HK-2 (cell line): ENCODE data around the gene TTC16.
"Not testable (repeated sequence)": the region's sequence is repeated elsewhere in the genome, so short reads cannot be mapped to it uniquely, and the experiment has no call there.

Source experiments
- DNase-seq: peaks from one replicate; pipeline ENCODE4 v3.0.0-alpha.2; 2018; ENCODE audit not compliant: unreplicated experiment

Gene TTC16

DNA sequence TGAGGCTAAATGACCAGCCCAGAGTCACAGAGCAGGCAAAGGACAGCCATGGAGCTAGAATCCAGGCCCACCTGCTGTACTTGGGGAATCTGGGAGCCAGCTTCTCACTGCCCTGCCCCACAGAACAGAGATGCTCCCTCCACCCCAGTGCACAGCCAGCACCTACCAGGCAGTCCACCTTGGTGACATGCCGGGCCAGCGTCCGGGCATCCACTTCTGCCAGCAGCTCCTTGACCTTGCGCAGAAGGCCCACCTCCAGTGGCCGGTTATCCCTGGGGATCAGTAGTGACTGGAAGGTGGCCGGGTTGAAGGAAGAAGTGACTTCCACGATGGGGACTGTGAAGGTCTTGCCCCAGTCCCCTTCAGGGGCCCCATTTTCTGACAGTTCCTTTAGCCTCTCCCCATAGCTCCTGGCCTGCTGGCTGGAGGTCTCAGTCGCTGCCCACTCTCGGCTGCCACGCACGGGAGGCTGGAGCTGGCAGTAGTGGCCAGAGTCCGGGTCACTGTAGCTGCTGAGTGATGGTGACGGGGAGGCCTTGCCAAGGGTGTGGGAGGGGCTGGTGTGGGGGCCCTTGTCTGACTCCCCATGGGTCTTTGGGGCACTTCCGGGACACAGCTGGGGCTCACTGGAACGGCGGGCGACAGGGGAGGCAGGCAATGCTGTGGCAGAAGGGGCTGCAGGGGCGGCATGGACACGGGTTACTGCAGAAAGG is 28.7 kb downstream of the TTC16 start:
- no peak for DNase-seq

DNA sequence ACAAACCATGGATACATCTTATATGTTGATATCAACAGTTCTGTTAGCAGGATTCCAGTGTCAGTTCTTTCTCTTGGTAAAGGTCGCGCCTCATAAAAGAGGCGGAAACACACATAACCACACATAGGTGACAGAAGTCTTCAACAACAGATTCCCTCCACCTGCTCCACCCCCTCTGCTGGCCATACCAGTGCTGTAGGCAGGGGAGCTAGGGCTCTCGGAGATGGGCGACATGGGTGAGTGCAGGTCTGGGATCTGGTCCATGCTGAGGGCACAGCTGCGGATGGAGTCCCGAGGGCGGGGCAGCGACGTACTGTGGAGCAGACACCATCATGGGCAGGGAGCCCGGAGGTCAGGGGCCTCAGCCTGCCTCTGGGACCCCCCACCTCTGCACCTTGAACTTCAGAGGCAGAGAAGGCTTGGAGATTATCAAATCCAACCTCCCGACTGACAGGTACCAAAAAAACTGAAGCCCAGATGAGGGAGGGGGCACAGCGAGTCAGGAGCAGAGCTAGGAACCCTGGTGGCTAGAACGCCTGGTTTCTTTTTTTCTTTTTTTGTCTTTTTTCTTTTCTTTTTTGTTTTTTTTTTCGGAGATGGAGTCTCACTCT is 31.2 kb downstream of the TTC16 start:
- no peak for DNase-seq

DNA sequence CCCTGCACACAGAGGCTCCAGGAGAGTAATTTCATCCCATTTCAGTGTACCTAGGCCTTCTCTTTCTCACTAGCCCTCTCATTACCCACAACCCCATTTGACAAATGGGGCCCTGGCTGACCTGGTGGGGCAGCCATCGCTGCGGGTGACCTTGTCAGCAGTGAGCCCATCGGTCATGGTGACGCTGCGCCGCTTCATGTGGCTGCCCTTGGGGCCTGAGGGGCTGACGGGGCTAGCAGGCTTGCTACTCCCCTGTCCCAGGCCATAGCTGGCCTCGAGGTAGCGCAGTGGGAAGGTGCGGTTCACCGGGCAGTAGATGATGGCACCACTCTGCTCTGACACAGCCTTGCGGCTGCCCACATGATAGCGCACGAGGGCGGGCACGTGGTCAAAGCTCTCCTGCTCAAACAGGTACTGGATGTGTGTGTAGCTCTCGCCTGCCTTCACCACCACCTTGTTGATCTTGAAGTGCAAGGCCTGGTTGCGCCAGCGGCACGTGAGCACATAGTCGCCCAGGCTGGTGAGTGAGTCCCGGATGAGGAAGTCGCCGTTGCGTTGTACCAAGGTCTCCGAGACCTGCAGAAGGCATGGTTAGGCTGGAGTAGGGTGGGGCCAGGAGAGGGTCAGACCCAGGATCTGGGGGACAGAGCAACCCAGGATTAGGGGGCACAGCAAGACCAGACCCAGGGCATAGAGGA is 33.4 kb downstream of the TTC16 start:
- no peak for DNase-seq

DNA sequence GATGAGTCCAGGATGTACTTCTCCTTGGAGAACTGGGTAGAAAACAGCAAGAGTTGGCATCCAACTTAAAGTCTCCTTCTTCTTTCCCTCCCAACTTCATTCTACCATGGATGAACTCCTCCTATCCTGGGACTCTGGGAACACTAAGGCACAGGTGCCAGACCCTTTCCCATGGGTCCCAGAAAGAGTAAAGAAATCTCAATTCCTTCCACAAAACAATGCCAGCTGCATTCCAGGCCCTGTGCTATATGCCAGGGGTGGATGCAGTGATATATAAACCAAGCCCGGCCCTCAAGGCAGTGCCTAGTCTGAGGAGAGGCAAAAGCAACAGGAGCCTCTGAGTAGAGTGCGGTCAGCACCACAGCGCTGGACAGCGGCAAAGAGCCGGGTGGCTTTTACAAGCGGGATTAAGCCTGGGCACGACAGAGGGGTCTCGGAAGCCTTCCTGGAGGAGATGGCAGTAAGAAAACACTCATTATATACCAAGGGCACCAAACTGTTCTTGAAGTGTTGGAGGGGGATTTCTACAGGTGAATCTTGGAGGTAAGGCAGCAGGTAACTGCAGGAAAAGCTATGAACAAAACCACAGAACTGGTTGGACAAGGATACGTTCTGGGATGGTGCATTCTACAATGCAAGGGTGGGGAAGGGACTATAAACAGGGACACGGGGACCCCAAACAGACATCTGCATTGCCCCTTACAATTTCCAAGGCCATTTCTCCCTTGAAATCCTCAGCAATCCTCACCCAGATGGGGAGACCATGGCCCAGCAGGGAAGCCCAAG is 35.6 kb downstream of the TTC16 start:
- no peak for DNase-seq

DNA sequence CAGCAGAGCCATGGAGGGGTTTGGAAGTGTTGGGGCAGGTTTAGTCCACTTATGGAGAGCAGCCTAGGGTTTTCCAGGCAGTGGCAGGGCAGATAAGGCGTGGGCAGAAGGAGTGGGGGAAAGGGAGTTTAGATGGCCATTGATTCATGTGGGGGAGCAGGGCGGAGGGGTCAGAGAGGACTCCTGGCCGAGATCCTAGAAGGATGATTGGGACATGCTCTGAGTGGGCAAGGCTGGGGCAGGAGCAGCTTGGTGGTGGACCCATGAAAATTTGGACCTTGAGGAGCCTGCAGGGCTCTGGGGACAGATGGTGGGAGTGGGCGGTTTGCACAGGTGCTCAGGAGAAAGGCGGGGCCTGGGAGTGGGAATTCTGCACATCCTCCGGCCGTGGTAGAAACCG is 37.3 kb downstream of the TTC16 start:
- no peak for DNase-seq

DNA sequence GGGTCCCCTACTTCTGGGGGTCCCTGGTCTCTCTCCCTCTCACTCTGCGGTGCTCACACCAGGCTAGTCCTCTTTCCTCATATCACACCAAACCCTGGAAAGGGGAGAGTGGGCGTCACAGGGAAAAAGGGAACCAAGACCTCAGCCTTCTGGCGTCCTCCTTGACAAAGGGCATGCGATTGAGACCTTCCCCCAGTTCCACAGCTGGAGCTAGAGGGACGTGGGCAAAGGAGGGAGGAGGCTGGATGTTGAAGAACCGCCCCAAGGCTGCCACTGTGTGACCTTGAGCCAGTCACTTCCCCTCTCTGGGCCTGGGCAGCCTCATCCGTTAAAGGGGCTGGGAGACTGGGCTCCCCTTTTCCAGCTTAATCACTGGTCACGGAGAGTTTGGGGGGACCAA is 37.7 kb downstream of the TTC16 start:
- no peak for DNase-seq

DNA sequence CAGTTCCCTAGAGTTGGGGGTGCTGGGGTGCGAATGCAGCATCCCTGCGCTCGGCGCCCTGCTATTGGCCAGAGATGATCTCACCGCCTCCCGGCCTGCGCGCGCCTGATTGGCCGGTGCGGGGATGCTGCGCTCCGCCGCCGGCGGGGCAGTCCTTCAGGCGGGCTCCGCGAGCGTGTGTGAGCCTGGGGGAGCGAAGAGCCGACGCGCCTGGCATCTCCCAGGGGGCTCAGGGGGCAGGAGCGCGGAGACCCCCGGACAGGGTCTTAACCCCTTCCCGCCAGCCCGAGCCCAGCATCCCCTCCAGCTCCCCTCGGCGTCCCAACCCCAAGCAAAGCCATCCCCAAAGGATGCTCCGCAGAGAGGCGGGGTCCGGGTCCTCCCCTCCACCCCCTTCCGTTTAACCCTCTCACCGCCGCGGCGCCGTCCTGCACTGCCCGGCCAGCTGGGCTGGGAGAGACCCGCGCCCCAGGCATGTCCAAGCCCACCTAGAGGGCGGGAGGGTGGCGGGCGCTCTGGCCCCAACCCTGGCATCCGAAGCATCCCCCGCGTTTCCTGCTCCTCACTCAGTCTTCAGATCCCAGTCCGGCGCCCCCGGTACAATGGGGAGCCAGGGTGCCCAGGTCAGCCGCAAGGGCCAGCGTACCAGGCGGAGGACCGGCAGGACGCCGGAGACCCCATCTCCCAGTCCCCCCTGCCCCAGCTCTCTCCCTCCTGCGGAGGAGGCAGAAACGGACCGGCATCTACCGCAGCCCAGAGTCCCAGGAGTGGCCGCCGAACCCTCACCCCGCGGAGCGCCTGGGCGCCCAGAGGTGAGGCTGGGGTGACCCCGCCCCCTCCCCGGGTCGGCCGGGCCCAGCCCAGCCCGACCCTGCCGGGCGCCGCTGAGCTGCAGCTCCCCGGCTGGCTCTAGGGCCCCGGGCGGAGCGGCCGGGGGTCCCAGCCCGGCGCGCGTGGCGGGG is 38.5 kb downstream of the TTC16 start:
- no peak for DNase-seq

DNA sequence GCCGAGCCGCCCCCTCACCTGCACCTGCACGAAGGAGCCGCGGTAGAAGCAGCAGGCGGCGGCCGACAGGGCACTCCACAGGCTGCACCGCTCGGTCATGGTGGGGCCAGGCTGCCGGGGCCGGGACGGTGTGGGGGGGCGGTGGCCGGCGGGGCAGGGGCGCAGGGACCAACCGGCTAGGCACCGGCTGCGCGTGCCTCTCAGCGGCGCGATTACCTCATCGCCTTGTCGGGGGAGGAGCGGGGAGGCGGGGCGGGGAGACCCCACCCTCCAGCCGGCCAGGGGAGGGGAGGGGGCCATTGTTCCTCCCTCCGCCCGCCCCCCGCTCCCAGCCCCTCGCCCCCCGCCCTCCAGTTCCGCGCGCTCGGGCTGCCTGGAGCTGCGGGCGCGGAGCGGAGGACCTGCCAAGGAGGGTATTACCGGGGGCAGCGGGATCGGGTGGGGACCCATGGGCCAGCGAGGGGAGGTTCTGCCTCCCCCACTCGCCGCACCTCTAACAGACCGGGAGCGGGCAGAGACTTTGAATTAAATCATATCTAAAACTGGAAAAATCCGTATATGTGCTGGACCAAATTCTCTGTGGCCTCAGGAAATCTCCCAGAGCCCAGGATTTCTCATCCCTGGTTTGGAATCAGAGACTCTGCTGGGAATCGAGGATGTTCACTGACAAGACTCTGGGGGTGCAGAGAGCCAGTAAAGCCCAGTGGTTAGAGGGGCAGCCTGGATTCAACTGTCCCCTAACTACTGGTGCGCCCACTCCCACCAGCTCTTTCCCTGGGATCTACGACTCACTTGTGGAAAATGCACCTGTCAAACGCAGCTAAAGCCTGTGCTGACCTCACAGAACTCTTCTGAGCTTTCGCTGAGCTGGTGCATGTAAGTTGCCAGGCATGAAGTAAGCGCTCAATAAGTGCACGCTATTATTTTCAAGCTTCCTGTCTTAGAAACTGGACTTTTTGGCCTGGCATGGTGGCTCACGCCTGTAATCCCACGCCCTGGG is 39.5 kb downstream of the TTC16 start:
- no peak for DNase-seq

DNA sequence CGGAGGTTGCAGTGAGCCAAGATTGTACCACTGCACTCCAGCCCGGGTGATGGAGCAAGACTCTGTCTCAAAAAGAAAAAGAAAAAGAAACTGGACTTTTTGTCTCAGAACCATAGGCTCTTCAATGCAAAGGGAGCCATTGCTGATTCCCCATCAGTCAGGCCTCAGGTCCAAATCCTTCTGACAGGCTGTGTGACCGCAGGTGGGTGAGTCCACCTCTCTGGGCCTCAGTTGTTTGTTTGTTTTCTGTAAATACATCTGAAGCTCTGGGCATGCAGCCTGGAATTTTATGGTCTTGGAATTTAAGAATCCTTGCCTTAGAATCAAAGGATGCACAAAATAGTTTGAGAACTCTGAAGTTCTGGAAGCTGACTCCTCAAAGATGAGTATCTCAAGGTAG is 40.4 kb downstream of the TTC16 start:
- no peak for DNase-seq

DNA sequence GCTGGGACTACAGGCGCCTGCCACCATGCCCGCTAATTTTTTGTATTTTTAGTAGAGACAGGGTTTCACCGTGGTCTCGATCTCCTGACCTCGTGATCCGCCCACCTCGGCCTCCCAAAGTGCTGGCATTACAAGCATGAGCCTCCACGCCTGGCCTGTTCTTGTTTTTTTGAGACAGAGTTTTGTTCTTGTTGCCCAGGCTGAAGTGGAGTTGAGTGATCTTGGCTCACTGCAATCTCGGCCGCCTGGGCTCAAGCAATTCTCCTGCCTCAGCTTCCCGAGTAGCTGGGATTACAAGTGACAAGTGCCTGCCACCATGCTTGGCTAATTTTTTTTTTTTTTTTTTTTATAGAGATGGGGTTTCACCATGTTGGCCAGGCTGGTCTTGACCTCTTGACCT is 40.9 kb downstream of the TTC16 start:
- not testable (repeated sequence) for DNase-seq

DNA sequence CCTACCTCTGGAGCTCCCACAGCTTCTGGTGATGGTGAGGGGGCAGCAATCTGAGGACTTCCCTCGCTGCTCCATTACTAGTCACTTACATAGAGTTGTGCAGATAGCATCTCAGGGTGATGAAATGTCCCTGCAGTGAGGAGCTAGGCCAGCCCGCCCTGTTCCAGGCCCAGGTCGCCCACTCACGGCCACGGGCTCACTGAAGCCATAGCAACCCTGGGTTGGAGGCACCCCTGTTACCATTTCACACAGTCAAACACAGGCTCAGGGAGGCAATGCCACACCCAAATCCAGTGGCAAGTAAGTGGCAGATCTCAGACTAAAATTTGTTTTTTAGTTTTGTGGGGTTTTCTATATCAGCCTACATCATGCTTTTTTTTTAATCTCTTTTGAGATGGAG is 43.0 kb downstream of the TTC16 start:
- DNase-seq = no peak

DNA sequence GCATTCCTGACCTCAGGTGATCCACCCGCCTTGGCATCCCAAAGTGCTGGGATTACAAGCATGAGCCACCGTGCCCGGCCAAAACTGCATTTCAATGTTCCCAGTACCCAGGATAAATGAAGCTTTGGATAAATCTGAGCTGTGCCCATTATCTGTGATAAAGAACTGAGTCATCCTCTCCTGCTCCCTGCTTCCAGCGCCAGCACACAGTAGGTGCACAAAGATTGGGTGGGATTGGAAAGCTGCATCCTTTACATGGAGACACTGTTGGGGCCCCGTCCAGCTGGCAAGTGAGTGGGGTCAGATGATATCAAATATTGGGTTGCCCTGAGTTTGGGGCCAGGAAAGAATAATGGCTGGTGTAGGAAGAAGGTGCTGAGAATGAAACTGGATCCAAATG is 45.2 kb downstream of the TTC16 start:
- DNase-seq = no peak

DNA sequence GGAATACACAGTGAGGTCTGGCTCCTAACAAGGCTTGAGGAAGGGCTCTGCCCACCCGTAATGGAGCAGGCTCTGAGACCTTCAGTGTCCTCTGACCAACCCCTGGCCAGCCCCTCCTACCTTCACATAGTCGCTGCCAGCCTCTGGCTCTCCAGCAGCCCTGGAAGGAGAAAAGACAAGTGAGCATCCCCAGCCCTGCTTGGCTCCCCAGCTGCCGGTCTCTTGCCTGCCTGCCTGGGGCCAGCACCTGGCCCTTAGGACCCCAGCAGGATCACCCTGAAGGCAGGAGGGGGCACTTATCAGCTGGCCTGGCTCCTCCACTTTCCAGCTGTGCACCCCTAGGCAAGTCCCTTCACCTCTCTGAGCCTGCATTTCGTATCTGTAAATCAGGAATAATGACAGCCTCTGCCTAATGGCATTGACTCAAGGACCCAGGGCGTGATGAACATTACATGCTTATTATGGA is 45.6 kb downstream of the TTC16 start:
- DNase-seq = no peak

DNA sequence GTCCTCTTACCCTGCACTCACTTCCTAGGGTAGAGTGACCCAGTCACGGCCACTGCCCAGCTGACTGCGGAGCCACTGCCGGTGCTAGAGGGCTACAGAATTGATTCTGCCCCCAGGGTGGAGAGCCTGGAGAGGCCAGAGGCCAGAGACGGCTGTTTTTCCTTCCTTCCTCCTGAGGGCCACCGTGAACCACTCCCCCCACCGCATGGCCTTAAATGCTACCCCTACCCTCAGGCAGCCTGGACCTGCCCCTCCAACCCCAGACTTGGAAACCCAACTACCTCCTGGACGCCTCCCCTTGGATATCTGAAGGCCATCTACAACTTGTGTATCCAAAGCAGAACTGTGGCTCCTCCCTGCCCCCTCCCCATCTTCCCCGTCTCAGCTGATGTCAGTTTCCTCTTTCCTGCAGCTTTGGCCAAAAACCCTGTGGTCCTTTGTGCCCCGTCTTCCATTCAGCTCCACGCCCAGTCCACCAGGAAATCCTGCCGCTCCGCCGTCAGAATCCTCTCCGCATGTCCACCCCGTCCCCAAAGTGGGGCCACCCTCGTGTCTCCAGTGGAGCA is 46.3 kb downstream of the TTC16 start:
- no peak for DNase-seq

DNA sequence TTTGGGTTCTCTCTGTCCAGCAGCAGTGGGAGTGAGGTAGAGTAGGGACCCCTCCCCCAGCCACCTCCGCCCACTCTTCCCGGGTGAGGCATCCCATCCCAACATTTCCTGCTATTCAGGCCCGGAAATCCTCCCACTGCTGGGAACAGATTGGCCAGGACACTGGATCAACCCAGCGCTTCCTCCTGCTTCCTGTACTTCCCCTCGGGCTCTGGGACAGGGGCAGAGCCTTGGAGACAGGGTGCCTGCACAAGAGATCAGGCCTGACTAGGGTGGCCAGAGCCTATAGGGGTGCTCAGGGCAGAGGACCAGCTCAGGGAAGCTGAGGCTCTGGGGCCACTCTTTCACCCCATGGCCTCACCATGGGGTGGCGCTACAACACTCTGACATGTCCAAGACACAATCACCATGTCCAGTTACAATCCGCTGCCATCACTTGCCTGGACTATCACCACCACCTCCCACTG is 48.1 kb downstream of the TTC16 start:
- DNase-seq = no peak

DNA sequence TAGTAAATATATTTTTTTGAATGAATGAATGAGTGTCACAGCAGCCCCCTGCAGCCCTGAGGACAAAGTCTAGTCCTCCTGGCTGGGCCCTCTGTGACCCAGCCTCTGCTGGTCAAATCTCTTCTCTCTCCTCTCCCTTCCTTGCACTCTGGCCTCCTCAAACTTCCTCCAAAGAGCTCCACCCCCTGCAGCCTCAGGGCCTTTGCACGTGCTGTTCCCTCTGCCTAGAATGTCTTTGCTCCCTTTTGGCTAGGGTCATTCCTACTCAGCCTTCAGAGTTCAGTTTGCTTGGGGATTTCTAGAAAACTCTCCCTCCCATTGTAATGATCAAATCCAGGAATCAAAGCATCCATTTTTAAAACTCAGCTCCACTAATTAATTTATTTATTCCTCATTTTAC is 49.5 kb downstream of the TTC16 start:
- DNase-seq = no peak

DNA sequence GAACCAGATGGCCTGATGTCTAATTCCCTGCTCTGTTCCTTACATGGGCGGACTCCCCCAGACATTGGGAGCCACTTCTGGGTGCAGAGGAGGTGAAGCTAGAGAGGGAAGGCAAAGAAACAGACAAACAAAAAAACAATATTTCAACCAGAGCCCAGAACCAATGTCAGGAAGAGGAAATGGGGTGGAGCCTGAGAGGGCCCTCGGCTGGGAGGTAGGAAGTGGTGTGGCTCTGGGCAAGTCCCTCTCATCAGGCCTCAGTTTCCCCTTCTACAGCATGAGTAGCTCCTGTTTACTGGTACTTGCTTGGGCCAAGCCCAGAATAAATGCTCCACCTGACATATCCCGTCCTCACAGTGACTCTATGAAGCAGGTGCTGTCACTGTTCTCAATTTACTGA is 51.5 kb downstream of the TTC16 start:
- DNase-seq = no peak

DNA sequence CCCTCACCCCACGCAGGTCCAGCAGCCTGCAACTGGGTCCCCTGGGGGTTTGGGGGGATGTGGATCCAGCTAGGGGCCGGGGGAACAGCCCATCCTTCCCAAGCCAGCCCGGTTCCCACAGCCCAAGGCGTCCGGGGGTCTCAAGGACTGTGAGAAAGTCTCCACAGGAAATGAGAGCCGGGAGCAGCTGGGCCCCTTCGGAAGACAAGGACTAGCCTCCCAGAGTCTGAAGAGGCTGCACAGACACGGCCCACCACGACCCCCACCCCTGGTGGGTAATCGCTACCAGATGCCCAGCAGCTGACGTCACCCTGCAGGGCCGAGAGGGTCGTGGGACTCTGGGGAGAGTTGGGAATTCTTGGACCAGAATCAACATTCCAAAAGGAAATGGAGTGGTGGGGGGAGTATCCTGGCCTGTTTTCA is 52.0 kb downstream of the TTC16 start:
- DNase-seq = no peak

DNA sequence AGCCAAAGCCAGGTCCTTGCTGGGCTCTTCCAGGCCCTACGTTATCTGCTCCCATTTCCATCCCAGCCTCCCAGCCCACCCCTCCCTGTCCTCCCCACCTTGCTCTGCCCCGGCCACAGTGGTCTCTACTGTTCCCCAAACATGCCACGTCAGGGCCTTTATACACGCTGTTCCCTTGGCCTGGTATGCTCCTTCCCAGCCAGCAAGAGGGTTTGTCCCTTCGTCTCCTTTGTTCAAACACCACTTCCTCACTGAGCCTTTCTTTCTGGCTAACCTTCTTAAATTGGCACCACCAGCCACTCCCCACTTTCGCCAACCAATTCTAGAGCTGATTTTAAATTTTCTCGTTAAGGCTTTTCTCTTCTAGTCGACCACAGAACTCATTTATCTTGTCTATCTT is 52.8 kb downstream of the TTC16 start:
- no peak for DNase-seq
